HUES64 (cell line): ENCODE data around the gene NAA35.

ENCODE experiments used
- H3K27ac ChIP-seq: 2 replicates; pipeline ENCODE4 v1.7.0; 2013; ENCODE audit warnings: low read depth, low read length, inconsistent platforms
- H3K27me3 ChIP-seq: 2 replicates; pipeline ENCODE4 v1.6.1; 2013; ENCODE audit warnings: mild to moderate bottlenecking, low read length; ENCODE audit not compliant: insufficient read depth
- H3K36me3 ChIP-seq: 2 replicates; pipeline ENCODE4 v1.6.1; 2013; ENCODE audit warnings: mild to moderate bottlenecking, low read length; ENCODE audit not compliant: insufficient read depth
- H3K4me1 ChIP-seq: 2 replicates; pipeline ENCODE4 v1.6.1; 2013; ENCODE audit warnings: mild to moderate bottlenecking, low read length, moderate library complexity; ENCODE audit not compliant: insufficient read depth
- H3K4me3 ChIP-seq: 2 replicates; pipeline ENCODE4 v1.5.1; 2013; ENCODE audit warnings: mild to moderate bottlenecking, low read length, moderate library complexity
- H3K9ac ChIP-seq: 2 replicates; pipeline ENCODE4 v1.6.1; 2013; ENCODE audit warnings: mild to moderate bottlenecking, low read depth, low read length
- H3K9me3 ChIP-seq: 2 replicates; pipeline ENCODE4 v1.6.1; 2013; ENCODE audit warnings: low read depth, low read length; ENCODE audit not compliant: insufficient read depth
- WGBS: fragments of 150-250, 120-280 bp; methylation state at CpG from one replicate; pipeline ENCODE4 v1.1.7; 2013; ENCODE audit warnings: missing lambda C conversion rate; 5-methylcytosine and 5-hydroxymethylcytosine counted together

The NAA35 gene

DNA sequence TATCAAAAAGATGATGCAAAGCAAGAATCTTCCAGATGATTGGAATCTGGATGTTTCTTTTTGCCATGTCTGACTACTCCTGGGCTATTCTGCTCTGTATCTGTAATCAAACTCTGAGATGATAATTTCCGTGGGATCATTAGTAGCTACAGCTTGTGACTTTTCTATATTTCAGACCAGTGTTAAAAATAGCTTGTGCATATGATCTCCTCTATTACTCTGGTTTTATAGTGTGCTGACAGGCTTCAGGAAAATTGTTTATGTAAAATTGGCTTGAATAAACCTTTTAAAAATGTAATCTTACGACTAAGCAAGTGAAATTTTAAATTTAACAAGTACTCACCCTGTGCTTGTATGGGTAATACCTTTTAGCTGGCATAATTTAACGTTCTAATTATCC lies 40.4 kb downstream of the NAA35 start:
- Histone ChIP-seq H3K9me3 (no peaks in the 10 kb centered on the region), H3K9ac (no peak overlapping the region), H3K4me1 (no peaks in the 10 kb centered on the region), H3K36me3 (peaks cover 96% of the 10 kb centered on the region), H3K27ac (no peak overlapping the region), H3K27me3 (no peaks in the 10 kb centered on the region), H3K4me3 (no peak overlapping the region)
- 94% methylated on average over 1 of the region's 3 CpGs for WGBS

DNA sequence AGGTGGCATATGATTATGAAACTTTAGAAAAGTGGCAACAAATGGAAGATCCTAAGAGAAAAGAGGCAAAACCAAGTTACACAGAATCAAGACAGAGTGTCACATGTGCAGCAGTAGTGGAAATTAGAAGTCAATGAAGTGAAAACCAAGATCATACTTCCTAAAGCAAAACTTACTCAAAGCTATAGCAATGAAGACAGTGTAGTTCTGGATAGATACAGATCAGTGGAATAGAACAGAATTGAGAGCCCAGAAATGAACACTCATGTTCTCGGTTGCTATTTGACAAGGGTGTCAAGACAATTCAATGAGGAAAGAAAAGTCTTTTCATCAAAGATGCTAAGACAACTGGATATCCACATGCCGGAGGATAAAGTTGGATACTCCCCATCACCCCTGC lies 43.5 kb downstream of the NAA35 start:
- Histone ChIP-seq H3K27ac (no peak overlapping the region), H3K9ac (no peak overlapping the region), H3K4me1 (no peaks in the 10 kb centered on the region), H3K9me3 (no peaks in the 10 kb centered on the region), H3K36me3 (peaks cover 80% of the 10 kb centered on the region), H3K4me3 (no peak overlapping the region), H3K27me3 (no peaks in the 10 kb centered on the region)
- WGBS, result 92% methylated on average over 2 of the region's 2 CpGs

GRCh38 chr9:85987236-85987635 lies 46.3 kb downstream of the NAA35 start:
- H3K36me3 ChIP-seq, result peaks cover 62% of the 10 kb centered on the region

GRCh38 chr9:85994191-85994590 lies 53.2 kb downstream of the NAA35 start:
- no peak overlapping the region for H3K27ac ChIP-seq
- no peak overlapping the region for H3K9ac ChIP-seq
- H3K27me3 ChIP-seq, result no peaks in the 10 kb centered on the region
- WGBS, result 92% methylated on average over 2 of the region's 2 CpGs
- no peak overlapping the region for H3K4me3 ChIP-seq
- peaks cover 57% of the 10 kb centered on the region for H3K36me3 ChIP-seq
- H3K9me3 ChIP-seq, result no peaks in the 10 kb centered on the region
- H3K4me1 ChIP-seq, result no peaks in the 10 kb centered on the region

More at GRCh38 chr9:85987236-85987635, 46.3 kb downstream of the NAA35 start:
- H3K27me3 ChIP-seq, result no peaks in the 10 kb centered on the region
- no peak overlapping the region for H3K9ac ChIP-seq
- H3K4me3 ChIP-seq, result no peak overlapping the region
- H3K27ac ChIP-seq, result no peak overlapping the region
- no peaks in the 10 kb centered on the region for H3K9me3 ChIP-seq
- 92% methylated on average over 3 of the region's 3 CpGs for WGBS
- no peaks in the 10 kb centered on the region for H3K4me1 ChIP-seq

GRCh38 chr9:85995097-85995496 lies 54.2 kb downstream of the NAA35 start:
- no peaks in the 10 kb centered on the region for H3K4me1 ChIP-seq
- H3K4me3 ChIP-seq, result no peak overlapping the region
- no peak overlapping the region for H3K27ac ChIP-seq
- H3K27me3 ChIP-seq, result no peaks in the 10 kb centered on the region
- H3K9ac ChIP-seq, result no peak overlapping the region
- peaks cover 65% of the 10 kb centered on the region for H3K36me3 ChIP-seq
- no peaks in the 10 kb centered on the region for H3K9me3 ChIP-seq

DNA sequence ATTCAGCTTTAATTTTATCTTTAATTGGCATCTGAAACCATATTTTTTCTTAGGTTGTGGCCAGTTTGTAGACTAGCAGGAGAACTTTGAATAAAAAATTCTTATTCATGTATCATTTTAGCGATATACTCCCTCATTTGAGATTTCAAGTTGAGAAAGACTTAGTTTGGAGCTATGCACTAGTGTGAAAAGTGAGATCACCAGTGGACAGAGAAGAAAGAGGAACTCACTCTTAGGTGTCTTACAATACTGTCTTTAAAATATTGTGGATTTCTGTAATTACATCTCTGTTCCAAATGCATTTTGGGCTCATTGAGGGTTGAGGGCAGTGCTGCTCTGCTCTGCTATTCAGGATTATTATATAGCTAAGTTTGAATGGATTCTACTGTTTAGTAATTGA lies 54.7 kb downstream of the NAA35 start:
- Histone ChIP-seq H3K4me3 (no peak overlapping the region), H3K9ac (no peak overlapping the region), H3K27ac (no peak overlapping the region), H3K36me3 (peaks cover 66% of the 10 kb centered on the region), H3K27me3 (no peaks in the 10 kb centered on the region), H3K4me1 (no peaks in the 10 kb centered on the region), H3K9me3 (no peaks in the 10 kb centered on the region)
- 100% methylated on average over 1 of the region's 1 CpG for WGBS

- WGBS, result 100% methylated on average over 1 of the region's 1 CpG
- no peaks in the 10 kb centered on the region for H3K4me1 ChIP-seq
- peaks cover 22% of the 10 kb centered on the region for H3K9me3 ChIP-seq
- no peak overlapping the region for H3K9ac ChIP-seq
- H3K36me3 ChIP-seq, result peaks cover 77% of the 10 kb centered on the region
- no peak overlapping the region for H3K27ac ChIP-seq
- H3K27me3 ChIP-seq, result no peaks in the 10 kb centered on the region
- no peak overlapping the region for H3K4me3 ChIP-seq
These were observed 64.4 kb downstream of the NAA35 start for GRCh38 chr9:86005253-86005775.

DNA sequence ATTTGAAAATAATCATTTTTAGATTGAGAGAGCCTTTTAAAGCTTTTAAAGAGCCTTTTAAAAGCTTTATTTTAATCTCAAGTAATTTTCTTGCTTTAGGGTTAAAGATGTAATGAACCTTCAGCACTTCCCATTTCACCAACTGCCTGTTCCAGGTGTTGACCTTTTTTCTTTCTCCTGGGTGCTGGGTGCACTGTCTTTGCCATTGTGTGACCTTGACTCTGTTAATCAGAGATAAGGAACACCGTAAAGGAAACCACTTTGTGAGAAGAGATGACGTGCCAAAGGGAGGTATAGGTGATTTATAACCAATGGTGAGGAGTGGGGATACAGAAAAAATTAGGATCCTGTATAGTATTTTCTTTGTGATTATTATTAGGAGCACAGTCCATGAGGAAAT lies 68.2 kb downstream of the NAA35 start:
- Histone ChIP-seq H3K36me3 (peaks cover 88% of the 10 kb centered on the region), H3K27me3 (no peaks in the 10 kb centered on the region), H3K4me3 (no peak overlapping the region), H3K4me1 (no peaks in the 10 kb centered on the region), H3K9ac (no peak overlapping the region), H3K27ac (no peak overlapping the region), H3K9me3 (peaks cover 16% of the 10 kb centered on the region)
- WGBS, result 91% methylated on average over 2 of the region's 2 CpGs

DNA sequence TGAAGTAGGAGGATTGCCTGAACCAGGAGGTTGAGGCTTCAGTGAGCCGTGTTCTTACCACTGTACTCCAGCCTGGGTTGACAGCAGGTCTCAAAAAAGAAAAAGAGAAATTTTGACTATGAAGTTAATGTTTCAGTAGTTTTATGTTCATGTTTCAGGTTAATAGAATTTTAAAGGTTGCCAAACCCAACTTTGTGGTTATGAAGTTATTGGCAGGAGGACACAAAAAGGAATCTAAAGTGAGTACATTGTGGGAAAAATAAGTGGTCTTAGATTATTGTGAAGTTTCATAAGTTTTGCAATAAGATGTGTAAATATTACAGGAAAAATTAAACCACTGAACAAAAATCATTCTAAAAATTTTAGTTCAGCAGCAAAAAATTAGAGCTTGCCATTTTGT lies 79.8 kb downstream of the NAA35 start:
- H3K27me3 ChIP-seq, result no peaks in the 10 kb centered on the region
- WGBS, result 92% methylated on average over 1 of the region's 1 CpG
- H3K9me3 ChIP-seq, result no peaks in the 10 kb centered on the region
- H3K36me3 ChIP-seq, result peaks cover 97% of the 10 kb centered on the region
- H3K27ac ChIP-seq, result no peak overlapping the region
- H3K4me3 ChIP-seq, result no peak overlapping the region
- no peak overlapping the region for H3K9ac ChIP-seq
- H3K4me1 ChIP-seq, result no peaks in the 10 kb centered on the region; the same call in 1 of the 2 replicates

GRCh38 chr9:86021166-86021565 lies 80.2 kb downstream of the NAA35 start:
- Histone ChIP-seq H3K36me3 (peaks cover 97% of the 10 kb centered on the region), H3K9me3 (no peaks in the 10 kb centered on the region), H3K9ac (no peak overlapping the region), H3K4me3 (no peak overlapping the region), H3K4me1 (no peaks in the 10 kb centered on the region; the same call in 1 of the 2 replicates), H3K27ac (no peak overlapping the region), H3K27me3 (no peaks in the 10 kb centered on the region)
- 94% methylated on average over 6 of the region's 6 CpGs for WGBS

GRCh38 chr9:86022687-86023266 lies 81.8 kb downstream of the NAA35 start:
- H3K9ac ChIP-seq, result no peak overlapping the region
- 96% methylated on average over 2 of the region's 3 CpGs for WGBS
- no peak overlapping the region for H3K4me3 ChIP-seq
- no peaks in the 10 kb centered on the region for H3K9me3 ChIP-seq
- peaks cover 97% of the 10 kb centered on the region for H3K36me3 ChIP-seq
- no peak overlapping the region for H3K27ac ChIP-seq
- H3K27me3 ChIP-seq, result no peaks in the 10 kb centered on the region
- H3K4me1 ChIP-seq, result no peaks in the 10 kb centered on the region

GRCh38 chr9:86027767-86028166 lies 86.8 kb downstream of the NAA35 start:
- Histone ChIP-seq H3K9ac (no peak overlapping the region), H3K27ac (no peak overlapping the region), H3K36me3 (peaks cover 83% of the 10 kb centered on the region), H3K4me1 (no peaks in the 10 kb centered on the region), H3K4me3 (no peak overlapping the region), H3K9me3 (no peaks in the 10 kb centered on the region), H3K27me3 (no peaks in the 10 kb centered on the region)
- 99% methylated on average over 3 of the region's 4 CpGs for WGBS
